Measurements from ENCODE around the gene RGS1. TPM values are rescaled to one million over a fixed set of nuclear protein-coding genes. Genes with fewer than 3 reads are reported as not detected.

Gene RGS1
- total RNA-seq, 1 experiment from 2014 or later: not detected

DNA sequence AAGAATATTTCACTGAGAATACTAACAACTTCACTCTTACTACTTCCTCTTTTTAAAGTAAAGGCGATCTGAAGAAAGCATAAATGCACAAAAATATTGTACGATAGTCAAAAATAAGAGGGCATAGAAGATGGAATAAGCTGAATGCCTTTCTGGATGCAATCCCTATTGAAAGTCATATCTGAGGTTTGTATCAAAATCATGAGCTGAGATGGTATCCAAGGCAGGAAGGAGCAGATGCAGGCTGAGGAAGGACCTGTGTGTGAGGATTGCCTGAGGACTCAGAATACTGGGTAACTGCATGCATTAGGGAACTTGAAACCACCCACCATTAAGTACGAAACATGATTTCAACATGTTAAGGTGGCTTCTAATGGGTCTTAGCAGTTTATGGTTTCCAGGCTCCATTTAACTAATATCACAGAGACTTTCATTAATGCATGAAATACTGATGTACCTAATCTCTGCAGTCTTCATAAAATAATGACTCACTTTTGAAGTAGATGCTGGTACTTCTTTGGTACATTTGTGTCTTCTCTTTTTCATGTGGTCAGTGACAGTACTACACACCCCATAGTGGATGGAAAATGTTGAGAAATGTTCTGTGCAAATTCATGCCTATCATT is 29.6 kb upstream of the RGS1 start:
- no peaks in the 10 kb centered on the region for H3K36me3 ChIP-seq (replicated peaks; ENCODE audit: control insufficient read depth, insufficient read depth, low read length)
- H3K27me3 ChIP-seq (ENCODE audit: control insufficient read depth, insufficient read depth, low read length): no peaks in the 10 kb centered on the region
- DNase-seq: no peak
- H3K4me3 ChIP-seq (ENCODE audit: insufficient read depth, low read depth, low read length): no peak overlapping the region

DNA sequence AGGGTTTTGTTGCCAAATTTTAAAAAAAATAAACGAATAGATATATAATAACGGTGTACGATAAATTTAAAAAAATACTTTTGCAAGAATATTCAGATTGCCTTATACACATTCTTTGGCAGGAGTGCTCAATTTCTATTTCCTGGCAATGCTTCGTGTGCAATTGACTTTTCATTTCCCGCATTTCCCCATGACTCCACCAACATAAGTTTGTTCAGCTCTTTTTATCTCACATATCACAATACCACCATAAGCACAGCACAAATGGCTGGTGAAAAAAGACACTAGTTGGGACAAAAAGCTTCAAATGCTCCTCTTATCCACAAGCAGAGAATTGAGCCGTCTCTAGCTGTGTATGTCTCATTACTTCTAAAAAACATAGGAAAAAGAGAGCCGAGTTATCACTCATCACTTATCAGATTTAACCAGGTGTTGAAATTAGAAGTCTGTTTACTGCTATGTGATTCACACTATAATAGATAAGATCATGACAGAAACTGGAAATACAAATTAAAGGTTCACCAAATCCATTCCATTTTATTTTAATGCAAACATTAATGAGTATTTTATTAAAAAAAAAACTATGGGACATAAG is 28.9 kb upstream of the RGS1 start:
- DNase-seq: no peak

DNA sequence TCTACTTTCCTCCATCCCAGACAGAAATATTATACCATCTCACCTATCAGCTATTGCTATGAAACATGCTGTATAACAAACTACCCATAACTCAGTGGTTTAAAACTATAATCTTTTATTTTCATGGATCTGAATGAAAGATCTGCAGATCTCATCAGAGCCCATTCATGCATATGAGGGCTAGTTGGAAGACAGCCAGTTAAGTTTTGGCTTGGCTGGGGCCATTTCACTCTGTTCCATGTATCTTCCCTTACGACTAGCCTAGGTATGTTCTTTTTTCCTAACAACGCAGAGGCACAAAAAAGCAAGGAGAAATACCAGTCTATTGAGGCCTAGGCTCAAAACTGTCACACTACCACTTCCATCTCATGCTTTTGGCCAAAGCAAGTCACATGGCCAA is 28.1 kb upstream of the RGS1 start:
- Histone ChIP-seq H3K4me3 (ENCODE audit: insufficient read depth, low read depth, low read length) (no peak overlapping the region), H3K27me3 (ENCODE audit: control insufficient read depth, insufficient read depth, low read length) (no peaks in the 10 kb centered on the region), H3K36me3 (replicated peaks; ENCODE audit: control insufficient read depth, insufficient read depth, low read length) (no peaks in the 10 kb centered on the region)
- no peak for DNase-seq

More for the DNA sequence above, 28.9 kb upstream of the RGS1 start:
- no peaks in the 10 kb centered on the region for H3K27me3 ChIP-seq (ENCODE audit: control insufficient read depth, insufficient read depth, low read length)
- no peak overlapping the region for H3K4me3 ChIP-seq (ENCODE audit: insufficient read depth, low read depth, low read length)
- H3K36me3 ChIP-seq (replicated peaks; ENCODE audit: control insufficient read depth, insufficient read depth, low read length): no peaks in the 10 kb centered on the region

DNA sequence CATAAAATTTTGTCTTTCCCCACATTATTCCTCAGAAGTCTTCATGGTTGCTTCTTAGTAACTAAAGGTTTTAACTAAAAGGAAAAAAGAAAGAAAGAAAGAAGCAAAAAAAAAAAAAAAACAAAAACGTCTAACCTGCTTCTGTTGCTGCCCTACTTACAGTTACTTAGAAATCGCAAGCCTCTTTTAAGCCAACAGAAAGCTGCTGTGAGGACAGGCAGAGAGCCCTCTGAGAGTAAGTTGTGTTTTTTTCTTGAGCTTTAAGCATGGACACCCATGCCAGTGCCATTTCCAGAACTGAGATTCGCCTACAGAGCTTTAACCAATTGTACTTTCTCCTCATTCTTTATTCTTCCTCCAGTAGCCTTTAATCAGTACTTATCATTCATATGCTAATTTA is 25.6 kb upstream of the RGS1 start:
- no peaks in the 10 kb centered on the region for H3K36me3 ChIP-seq (replicated peaks; ENCODE audit: control insufficient read depth, insufficient read depth, low read length)
- no peak overlapping the region for H3K4me3 ChIP-seq (ENCODE audit: insufficient read depth, low read depth, low read length)
- no peak for DNase-seq
- H3K27me3 ChIP-seq (ENCODE audit: control insufficient read depth, insufficient read depth, low read length): no peaks in the 10 kb centered on the region

DNA sequence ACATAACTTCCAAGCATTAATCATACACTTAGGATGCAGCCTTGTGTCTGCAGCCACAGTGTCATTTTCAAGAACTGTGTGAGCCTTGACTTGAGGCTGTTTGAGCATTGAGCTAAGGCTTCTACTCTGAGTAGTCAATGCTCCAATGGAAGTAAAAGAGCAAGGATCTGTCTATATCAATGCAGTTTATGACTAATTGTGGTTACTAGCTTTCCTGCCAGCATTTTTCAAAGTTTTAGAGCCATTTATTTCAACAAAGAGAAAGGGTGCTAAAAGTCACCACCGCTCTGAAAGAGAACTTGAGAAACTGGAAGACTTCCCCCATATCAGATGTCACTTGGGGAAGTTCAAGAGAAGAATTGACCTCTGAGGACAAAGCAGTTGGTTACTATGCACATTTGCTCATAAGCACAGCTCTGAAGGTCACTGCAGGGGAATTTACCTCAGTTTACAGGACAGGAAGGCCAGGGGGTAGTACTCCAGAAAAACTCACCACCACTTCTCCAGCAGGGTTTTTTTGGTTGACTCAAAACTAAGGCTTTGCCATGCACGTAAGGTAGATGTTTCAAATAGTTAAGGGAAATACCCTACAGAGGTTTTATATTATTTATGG is 24.5 kb upstream of the RGS1 start:
- DNase-seq: no peak
- H3K36me3 ChIP-seq (replicated peaks; ENCODE audit: control insufficient read depth, insufficient read depth, low read length): no peaks in the 10 kb centered on the region
- no peak overlapping the region for H3K4me3 ChIP-seq (ENCODE audit: insufficient read depth, low read depth, low read length)
- H3K27me3 ChIP-seq (ENCODE audit: control insufficient read depth, insufficient read depth, low read length): no peaks in the 10 kb centered on the region

DNA sequence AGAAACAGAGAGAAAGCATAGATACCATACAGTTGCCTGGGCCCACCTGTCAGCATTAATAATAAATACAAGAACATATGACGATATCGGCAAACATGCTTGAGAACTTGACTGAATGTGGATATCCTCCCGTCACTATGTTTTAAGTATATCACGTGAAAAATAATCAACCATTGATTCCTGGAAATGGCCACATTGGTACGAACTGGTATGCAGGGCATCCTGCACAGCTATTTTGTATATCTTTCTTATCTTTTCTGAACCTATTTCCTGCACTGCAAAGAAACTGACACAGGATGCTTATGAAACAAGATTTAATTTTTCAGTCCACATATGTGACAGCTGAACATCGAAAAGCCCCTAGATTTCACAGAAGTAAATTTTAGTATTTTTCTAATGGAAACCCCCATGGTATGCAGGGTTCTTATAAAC is 22.8 kb upstream of the RGS1 start:
- no peak for DNase-seq
- H3K4me3 ChIP-seq (ENCODE audit: insufficient read depth, low read depth, low read length): no peak overlapping the region
- H3K27me3 ChIP-seq (ENCODE audit: control insufficient read depth, insufficient read depth, low read length): no peaks in the 10 kb centered on the region
- no peaks in the 10 kb centered on the region for H3K36me3 ChIP-seq (replicated peaks; ENCODE audit: control insufficient read depth, insufficient read depth, low read length)

DNA sequence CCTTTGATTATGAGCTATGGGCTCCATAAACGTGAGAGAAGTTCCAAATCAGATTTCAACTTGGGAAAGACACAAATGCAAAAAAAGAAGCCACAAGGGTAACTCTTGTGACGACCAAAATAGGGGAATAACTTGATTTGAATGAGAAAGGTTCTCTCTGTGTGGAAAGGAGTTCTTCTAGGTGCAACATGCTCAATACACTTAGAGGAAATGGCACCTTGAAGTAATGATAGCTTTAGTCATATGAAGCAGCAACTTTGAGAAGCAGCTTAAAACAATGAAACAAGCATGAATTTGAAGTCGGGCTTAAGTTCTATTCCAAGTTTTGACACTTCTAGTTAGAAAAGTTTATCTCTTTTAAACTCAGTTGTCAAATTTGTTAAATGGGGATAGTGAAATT is 21.8 kb upstream of the RGS1 start:
- DNase-seq: no peak
- no peaks in the 10 kb centered on the region for H3K36me3 ChIP-seq (replicated peaks; ENCODE audit: control insufficient read depth, insufficient read depth, low read length)
- H3K4me3 ChIP-seq (ENCODE audit: insufficient read depth, low read depth, low read length): no peak overlapping the region
- H3K27me3 ChIP-seq (ENCODE audit: control insufficient read depth, insufficient read depth, low read length): no peaks in the 10 kb centered on the region

DNA sequence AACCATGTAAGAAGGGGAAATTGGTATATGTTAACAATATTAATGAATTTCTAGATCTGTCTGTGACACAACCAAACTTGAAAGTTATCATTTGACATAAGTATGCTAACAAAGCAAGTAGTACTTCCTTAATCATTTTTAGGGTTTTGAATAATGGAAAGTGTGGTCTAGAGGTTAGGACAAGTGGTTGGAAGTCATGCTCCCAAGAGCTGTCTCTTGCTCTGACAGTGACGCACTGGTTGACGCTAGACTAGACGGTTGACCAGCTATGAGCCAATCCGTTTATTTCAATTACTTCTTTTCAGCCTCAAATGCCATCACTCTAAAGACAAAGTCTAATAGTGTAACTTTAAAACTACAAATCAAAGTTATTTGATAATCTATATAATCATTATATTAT is 20.7 kb upstream of the RGS1 start:
- H3K4me3 ChIP-seq (ENCODE audit: insufficient read depth, low read depth, low read length): no peak overlapping the region

DNA sequence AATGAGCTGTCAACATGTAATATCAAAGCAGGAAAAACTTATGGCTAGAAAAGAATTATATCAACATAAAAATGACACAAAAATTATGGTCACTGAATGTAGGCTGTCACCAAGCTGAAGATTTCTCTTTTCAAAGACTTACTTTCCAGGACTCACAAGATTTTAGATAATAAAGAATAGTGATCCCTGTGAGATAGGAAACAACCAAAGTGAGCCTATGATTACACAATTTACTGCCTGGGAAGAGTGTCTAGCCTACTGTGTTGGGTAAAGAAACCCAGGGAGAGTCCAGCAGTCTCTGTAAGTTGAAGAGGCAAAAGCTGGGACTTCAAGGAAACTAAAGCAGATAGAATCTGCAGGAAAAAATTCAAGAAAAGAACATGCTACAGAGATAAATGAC is 20.2 kb upstream of the RGS1 start:
- Histone ChIP-seq H3K4me3 (ENCODE audit: insufficient read depth, low read depth, low read length) (no peak overlapping the region), H3K36me3 (replicated peaks; ENCODE audit: control insufficient read depth, insufficient read depth, low read length) (no peaks in the 10 kb centered on the region), H3K27me3 (ENCODE audit: control insufficient read depth, insufficient read depth, low read length) (no peaks in the 10 kb centered on the region)
- no peak for DNase-seq

More for the DNA sequence above, 20.7 kb upstream of the RGS1 start:
- H3K27me3 ChIP-seq (ENCODE audit: control insufficient read depth, insufficient read depth, low read length): no peaks in the 10 kb centered on the region
- no peak for DNase-seq
- no peaks in the 10 kb centered on the region for H3K36me3 ChIP-seq (replicated peaks; ENCODE audit: control insufficient read depth, insufficient read depth, low read length)

DNA sequence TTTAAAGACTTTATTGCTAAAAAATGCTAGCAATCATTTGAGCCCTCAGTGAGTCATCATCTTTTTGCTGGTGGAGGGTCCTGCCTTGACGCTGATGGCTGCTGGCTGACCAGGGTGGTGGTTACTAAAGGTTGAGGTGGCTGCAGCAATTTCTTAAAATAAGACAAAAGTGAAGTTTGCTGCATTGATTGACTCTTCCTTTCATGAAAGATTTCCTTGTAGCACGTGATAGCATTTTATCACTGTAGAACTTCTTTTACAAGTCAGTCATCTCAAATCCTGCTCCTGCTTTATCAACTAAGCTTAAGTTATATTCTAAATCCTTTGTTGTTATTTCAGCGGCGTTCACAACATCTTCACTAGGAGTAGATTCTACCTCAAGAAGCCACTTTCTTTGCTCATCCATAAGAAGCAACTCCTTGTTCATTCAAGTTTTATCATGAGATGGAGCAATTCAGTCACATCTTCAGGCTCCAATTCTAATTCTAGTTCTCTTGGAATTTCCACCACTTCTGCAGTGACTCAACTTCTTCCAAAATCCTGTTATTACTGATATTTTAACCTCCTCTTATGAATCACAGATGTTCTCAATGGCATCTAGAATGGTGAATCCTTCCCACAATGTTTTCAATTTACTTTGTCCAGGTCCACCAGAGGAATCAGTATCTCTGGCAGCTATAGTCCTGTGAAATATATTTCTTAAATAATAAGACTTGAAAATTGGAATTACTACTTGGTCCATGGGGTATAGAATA is 17.6 kb upstream of the RGS1 start:
- H3K4me3 ChIP-seq (ENCODE audit: insufficient read depth, low read depth, low read length): no peak overlapping the region

DNA sequence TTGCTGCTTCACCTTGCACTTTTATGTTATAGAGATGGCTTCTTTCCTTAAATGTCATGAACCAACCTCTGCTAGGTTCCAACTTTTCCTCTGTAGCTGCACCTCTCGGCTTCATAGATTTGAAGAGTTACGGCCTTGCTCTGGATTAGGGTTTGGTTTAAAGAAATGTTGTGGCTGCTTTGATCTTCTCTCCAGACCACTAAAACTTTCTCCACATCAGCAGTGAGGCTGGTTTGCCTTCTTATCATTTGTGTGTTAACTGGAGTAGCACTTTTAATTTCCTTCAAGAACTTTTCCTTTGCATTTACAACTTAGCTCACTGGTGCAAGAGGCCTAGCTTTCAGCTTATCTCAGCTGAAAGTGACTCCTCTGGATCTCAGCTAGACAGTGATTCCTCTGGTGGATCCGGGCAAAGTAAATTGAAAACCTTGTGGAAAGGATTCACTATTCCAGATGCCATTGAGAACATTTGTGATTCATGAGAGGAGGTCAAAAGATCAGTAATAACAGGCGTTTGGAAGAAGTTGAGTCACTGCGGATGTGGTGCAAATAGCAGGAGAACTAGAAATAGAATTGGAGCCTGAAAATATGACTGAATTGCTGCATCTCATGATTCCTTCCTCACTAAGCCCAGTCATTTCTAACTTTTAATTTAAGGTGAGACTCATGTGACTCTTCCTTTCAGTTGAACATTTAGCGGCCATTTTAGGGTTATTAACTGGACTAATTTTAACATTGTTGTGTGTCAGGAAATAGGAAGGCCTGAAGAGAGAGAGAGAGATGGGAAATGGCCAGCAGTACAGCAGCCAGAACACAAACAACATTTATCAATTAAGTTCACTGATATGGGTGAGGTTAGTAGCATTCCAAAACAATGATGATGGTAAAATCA is 16.2 kb upstream of the RGS1 start:
- DNase-seq: no peak
- Histone ChIP-seq H3K27me3 (ENCODE audit: control insufficient read depth, insufficient read depth, low read length) (no peaks in the 10 kb centered on the region), H3K36me3 (replicated peaks; ENCODE audit: control insufficient read depth, insufficient read depth, low read length) (no peaks in the 10 kb centered on the region)

More for the DNA sequence above, 17.6 kb upstream of the RGS1 start:
- H3K36me3 ChIP-seq (replicated peaks; ENCODE audit: control insufficient read depth, insufficient read depth, low read length): no peaks in the 10 kb centered on the region
- no peaks in the 10 kb centered on the region for H3K27me3 ChIP-seq (ENCODE audit: control insufficient read depth, insufficient read depth, low read length)
- no peak for DNase-seq

DNA sequence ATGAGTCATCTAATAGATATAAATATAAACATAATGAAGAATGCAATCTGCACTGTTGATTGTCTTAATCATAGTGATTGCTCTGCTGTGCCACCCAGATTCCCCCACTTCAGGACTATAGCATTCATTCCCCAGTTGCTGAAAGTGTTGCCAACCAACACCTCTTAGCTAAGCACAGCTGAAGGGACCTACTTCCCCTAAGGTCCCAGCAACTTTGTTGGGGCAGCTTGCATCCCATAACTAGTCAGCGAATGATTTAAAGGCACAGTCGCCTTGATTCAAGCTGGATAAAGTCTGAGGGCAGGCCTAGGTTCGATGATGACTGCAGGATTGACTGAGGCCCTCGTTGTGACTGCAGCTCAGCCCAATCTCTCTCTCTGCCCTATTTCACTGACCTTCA is 14.3 kb upstream of the RGS1 start:
- Histone ChIP-seq H3K36me3 (replicated peaks; ENCODE audit: control insufficient read depth, insufficient read depth, low read length) (no peaks in the 10 kb centered on the region), H3K4me3 (ENCODE audit: insufficient read depth, low read depth, low read length) (no peak overlapping the region), H3K27me3 (ENCODE audit: control insufficient read depth, insufficient read depth, low read length) (no peaks in the 10 kb centered on the region)
- no peak for DNase-seq

More for the DNA sequence above, 16.2 kb upstream of the RGS1 start:
- no peak overlapping the region for H3K4me3 ChIP-seq (ENCODE audit: insufficient read depth, low read depth, low read length)

DNA sequence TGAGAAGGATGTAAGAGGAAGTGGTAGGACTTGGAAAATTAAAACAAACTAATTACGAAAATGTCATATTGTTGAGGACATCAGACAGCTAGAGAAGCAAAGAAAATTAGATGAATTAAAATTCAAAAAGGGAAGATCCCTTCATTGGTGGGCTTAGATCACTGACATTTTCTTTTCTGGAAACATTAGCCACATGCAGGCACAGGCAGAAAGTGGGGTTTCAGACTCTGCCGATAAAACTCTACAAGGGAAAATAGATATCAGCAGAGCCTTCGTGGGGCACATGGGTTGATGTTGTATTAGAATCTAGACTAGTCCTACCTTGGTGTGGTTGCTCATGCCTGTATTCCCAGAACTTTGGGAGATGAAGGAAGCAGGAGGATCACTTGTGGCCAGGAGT is 12.4 kb upstream of the RGS1 start:
- no peak overlapping the region for H3K4me3 ChIP-seq (ENCODE audit: insufficient read depth, low read depth, low read length)
- no peaks in the 10 kb centered on the region for H3K36me3 ChIP-seq (replicated peaks; ENCODE audit: control insufficient read depth, insufficient read depth, low read length)
- no peak for DNase-seq
- no peaks in the 10 kb centered on the region for H3K27me3 ChIP-seq (ENCODE audit: control insufficient read depth, insufficient read depth, low read length)

DNA sequence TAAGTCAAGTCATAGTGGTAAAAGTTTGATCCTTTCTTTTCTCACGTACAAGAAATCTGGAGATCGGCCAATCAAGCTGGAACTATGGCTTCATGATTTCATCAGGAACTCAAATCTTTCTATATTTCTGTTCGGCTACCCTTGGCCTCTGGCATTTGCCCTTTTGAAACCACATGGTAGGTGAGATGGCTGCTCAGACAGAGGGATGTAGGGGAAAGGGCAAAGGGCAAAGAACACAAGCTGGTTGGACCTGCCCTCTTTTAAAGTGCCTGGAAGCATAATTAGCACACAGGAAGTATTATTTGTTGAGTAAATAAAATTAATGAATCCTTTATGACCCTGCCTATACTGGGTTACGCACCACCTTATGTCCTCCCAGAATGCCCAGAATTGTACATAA is 11.5 kb upstream of the RGS1 start:
- DNase-seq: no peak

More for the DNA sequence above, 11.5 kb upstream of the RGS1 start:
- Histone ChIP-seq H3K27me3 (ENCODE audit: control insufficient read depth, insufficient read depth, low read length) (no peaks in the 10 kb centered on the region), H3K36me3 (replicated peaks; ENCODE audit: control insufficient read depth, insufficient read depth, low read length) (no peaks in the 10 kb centered on the region), H3K4me3 (ENCODE audit: insufficient read depth, low read depth, low read length) (no peak overlapping the region)

Data from H7 (cell line).